GM19238 (cell line): ENCODE data around the gene KLHDC10.
"Not testable (repeated sequence)": the region's sequence is repeated elsewhere in the genome, so short reads cannot be mapped to it uniquely, and the experiment has no call there.

Source experiments
- DNase-seq: peaks from one replicate; pipeline ENCODE4 v3.0.0; 2011; ENCODE audit warnings: low spot score; ENCODE audit not compliant: insufficient read length

The KLHDC10 gene

GRCh38 chr7:130118294-130118693 lies 48.0 kb downstream of the KLHDC10 start:
- no peak for DNase-seq

- no peak for DNase-seq
These were observed 48.5 kb downstream of the KLHDC10 start for GRCh38 chr7:130118801-130119200.

DNA sequence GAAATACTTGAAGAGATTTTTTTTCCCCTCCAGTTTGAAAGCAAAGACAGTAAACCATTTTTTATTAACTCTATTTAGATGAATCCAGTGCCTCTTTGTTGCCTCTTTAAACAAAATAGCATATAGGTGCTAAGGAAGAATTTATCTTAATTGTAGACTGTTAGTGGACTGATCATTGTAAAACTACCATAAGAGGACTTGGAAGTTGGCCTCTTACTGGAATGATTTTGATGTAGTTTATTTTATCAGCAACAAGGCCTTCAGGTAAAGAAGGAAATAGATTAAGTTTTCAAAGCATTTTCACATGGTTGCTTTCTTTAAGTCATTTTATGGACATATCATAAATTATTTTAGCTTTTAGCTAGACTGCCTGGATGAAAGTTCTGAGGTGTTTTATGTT lies 53.2 kb downstream of the KLHDC10 start:
- no peak for DNase-seq

DNA sequence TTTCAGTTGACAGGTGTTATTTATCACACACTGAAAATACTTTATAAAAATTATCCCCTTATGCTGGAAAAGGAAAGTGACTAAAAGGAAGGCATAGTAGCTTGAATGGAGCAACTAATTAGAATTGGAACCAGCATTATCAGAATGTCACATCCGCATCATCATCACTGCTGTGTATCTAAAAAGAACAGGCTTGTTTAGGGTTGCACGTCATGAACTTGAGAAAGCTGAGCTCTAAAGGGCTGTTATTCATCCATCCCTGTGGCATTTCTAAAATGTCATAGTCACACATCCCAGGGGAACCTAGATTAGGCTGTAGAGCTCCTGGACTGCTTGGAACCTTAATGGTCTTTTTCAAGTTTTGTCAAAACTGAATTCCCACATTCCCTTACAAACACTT lies 54.4 kb downstream of the KLHDC10 start:
- no peak for DNase-seq

GRCh38 chr7:130126840-130127239 lies 56.5 kb downstream of the KLHDC10 start:
- DNase-seq, result not testable (repeated sequence)

DNA sequence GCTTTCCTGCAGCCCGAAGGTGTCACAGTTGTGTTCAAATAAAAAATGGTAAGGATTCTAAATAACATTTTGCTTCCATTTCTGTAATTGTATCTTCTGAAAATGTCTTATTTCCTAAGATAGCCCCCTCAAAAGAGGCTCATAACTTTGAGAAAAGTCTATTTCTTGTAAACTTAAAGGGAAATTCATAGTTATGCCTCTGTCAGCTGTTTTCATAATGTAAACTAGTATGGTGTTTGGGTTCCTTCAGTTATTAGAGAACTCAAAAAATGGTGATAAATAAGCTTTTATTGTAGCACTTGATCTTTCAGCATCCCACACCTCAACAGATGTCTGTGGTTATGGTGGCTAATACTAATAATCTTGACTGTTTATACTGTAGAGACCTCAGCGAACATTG lies 57.1 kb downstream of the KLHDC10 start:
- no peak for DNase-seq

DNA sequence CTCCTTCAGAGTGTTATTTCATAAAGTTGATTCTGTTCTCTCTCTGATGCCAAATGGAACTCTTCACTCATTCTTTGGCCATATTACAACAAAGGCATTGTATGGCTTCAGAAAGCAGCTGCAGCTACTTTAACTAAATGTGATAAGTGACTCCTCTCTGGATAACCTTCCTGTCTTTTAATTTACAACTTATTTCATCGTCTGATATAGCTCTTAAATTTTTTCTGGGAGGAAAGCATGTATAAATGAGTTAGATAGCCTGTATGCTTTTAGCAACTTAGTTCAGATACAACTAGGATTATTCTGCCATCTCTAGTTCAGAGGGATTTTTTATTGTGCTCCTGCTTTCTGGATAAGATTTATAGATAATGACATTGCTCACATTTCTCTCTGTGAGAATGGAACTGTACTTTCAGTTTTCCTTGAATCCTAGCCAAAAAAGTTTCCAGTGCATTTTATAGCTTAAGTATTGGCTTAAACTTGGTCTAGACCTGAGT lies 57.5 kb downstream of the KLHDC10 start:
- DNase-seq, result no peak

DNA sequence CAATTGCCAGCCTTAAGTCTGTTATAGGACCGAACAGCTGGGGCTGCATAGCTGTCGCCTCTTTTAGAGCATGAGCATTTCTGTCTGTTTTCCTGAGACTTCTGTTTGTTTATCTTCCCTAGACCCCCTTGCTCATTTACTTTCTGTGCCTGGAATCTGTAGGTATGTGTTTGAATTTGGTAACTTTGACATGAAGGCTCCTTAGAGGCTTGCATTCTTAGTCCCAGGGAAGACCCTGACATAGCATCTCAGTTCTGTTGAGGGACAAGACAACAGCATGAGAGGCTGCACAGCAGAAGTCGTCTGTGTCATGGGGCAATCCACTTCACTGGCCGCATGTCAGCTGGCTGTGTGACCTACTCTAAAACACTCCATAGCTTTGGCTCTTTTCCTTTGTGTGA lies 58.7 kb downstream of the KLHDC10 start:
- no peak for DNase-seq

DNA sequence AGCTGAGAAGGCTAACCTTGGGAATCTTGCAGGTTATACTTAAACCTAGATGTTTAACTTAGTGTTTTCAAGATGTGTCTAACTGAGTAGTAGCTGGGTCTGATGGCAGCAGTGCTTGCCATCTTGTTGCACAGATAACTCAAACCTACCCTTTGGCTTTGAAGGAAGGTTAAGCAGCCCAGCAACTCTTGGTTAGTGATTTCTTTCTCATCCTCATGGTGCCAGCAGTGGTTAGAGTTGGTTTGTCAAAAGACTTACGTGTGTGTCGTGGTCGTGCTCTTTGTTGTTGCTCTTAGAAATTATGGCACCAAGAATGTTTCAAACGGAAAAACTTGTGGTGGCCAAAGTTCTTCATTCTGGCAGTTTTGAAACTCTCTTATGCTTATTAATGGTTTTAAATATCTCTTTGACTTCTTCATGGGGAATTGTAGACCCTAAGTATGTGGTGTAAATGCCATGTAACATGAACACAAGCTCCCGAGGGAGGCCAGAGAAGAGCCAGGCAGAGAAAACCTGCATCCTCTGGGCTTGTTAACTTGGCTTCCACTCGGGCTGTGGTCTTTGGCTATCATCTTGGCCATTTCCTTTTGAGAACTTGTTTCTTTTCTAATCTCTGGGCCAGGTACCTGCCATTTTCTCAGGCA lies 61.0 kb downstream of the KLHDC10 start:
- DNase-seq, result no peak

- DNase-seq, result no peak
These were observed 61.9 kb downstream of the KLHDC10 start for GRCh38 chr7:130131964-130132875.

GRCh38 chr7:130133029-130133782 lies 62.9 kb downstream of the KLHDC10 start:
- no peak for DNase-seq

- no peak for DNase-seq
These were observed 63.8 kb downstream of the KLHDC10 start for GRCh38 chr7:130134106-130134636.

DNA sequence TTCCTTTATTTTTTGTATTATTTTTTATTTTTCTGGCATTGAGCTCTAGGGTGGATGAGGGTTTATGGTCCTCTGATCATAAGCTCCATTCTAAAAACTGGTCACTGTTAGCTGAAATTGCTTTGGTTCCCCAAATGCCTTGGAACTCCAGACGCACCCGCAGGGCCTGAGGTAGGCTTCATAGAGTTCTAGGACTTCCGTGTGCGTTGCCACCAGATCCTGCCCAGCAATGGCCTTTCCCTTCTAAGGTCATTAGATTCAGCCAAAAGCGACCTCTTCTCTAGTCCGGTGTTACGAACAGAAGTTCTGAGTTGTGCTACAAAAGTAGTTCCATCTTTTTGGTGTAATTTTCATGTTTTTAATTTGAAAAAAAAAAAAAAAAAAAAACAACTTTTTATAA lies 64.4 kb downstream of the KLHDC10 start:
- no peak for DNase-seq

GRCh38 chr7:130135208-130136205 lies 65.2 kb downstream of the KLHDC10 start:
- no peak for DNase-seq

GRCh38 chr7:130136579-130137167 lies 66.3 kb downstream of the KLHDC10 start:
- no peak for DNase-seq

- no peak for DNase-seq
These were observed 66.9 kb downstream of the KLHDC10 start for GRCh38 chr7:130137207-130137606.

DNA sequence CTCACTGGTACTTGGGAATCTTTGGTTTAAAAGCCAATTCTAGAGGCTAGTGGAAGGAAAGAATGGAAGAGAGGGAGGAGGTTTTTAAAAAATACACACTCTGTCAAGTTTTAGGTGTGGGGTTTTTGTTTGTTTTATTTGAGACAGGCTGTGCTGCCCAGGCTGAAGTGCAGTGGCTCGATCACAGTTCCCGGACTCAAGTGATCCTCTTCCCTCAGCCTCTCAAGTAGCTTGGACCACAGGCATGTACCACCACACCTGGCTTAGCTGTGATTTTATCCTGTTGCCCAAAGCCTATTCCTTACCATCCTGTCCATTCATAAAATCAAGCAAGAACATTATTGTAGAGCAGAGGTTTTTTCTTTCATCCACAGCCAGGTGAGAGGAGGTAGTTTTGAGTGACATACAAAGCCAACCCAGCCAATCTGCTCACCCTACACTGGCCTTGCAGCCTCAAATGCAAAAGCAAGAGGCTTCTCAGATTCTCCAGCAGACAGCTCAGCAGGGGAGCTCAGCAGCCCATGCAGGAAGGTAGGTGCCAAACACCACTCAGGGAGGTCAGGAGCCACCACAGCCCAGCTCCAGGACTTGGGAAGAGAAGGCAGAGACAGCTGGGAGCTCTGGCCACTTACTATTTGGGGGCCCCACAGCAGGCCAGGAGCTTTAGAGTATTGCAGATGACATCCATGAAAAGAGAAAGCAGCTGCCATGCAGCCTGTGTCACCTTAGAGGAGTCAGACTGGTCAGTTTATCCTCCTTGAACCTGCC lies 69.0 kb downstream of the KLHDC10 start:
- DNase-seq, result no peak

DNA sequence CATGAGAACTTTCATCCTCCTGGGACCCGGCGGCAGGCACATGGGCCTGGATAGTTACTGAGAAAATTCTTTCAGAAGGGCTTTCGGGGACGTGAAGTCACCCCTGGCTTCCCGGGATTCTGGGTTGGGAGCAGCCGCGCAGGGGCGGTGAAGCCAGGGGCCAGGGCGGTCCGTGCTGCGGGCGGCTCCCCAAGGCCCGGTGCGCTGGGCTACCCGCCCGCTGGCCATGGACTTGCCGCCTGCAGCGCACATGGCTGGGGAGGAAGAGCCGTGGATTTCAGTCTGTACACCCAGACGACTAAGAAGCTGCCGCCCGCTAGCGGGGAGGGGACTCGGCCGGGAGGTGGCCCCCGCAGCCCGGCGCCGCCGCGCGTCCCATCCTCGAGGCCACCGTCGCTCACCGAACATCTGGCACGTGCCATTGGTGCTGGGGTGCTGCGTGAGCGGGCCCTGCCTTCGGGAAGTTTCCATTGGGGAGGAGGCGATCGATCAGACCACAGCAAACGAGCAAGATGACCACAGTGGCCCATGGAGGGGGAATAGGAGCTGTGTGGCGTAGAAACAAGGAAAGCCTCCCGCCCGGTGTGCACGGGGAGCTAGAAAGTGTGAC lies 70.3 kb downstream of the KLHDC10 start:
- no peak for DNase-seq
